H1 (cell line): ENCODE data around the gene FAIM2.

Experiments
- CHD2 ChIP-seq: IDR thresholded peaks from 2 replicates; pipeline ENCODE4 v1.6.1; 2012; ENCODE audit warnings: low read length, improper control_type of control experiment
- SRF ChIP-seq: IDR thresholded peaks from 2 replicates; pipeline ENCODE4 v1.6.1; 2011; ENCODE audit warnings: mild to moderate bottlenecking, low read depth, low read length, moderate library complexity

DNA sequence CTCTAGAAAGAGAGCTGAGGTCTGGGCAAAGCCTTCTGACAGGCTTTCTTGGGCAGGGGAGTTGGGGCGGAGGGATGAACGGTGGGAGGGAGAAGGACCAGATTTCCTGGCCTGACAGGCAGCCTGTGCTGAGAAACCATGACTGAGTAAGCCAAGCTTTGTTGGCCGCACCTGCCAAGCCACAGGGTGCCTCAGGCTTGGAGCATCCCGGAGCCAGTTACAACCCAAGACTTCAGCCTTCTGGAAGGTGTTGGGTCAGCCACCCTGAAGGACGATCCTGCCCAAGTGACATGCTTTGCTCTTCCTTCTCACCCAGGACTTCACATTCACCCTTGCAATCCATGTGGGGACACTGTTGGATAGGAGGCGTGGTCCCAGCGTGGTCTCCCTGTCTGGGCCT is 25.9 kb upstream of the FAIM2 start:
- TF ChIP-seq SRF (no peak), CHD2 (no peak)
